Body of pancreas (tissue), 4 donors: ENCODE results near the gene CHST14.

Experiments used
- CTCF ChIP-seq, 7 experiments: fragments of 450-650 bp in 4 of 7; fragments of 200-600 bp in 3 of 7; sonication (generic) in 3 of 7; IDR thresholded peaks; one replicate each; pipeline ENCODE4 v1.5.1; 2016 to 2019; ENCODE audit warnings: antibody characterized with exemption in 7 of 7
- POLR2A ChIP-seq, 3 donors: fragments of 450-650 bp; IDR thresholded peaks; one replicate each; pipeline ENCODE4 v1.6.1; 2016; ENCODE audit warnings: antibody characterized with exemption in 3 of 3, mild to moderate bottlenecking in 2 of 3

- TF ChIP-seq CTCF (IDR thresholded peaks at IDR 0.05) (no peak), POLR2A (IDR thresholded peaks at IDR 0.05) (no peak)
Observed at GRCh38 chr15:40429068-40429710, 41.6 kb upstream of the CHST14 start.
